Peyer's patch (tissue), 4 donors: ENCODE measurements around the gene CLCA1.

ENCODE experiments used
- CTCF ChIP-seq, 6 experiments: fragments of 450-650 bp in 4 of 6; fragments of 200-600 bp in 2 of 6; sonication (generic) in 1 of 6; IDR thresholded peaks; one replicate each; pipeline ENCODE4 v1.5.1; 2017 to 2019; ENCODE audit warnings: antibody characterized with exemption in 6 of 6, mild to moderate bottlenecking in 3 of 6, moderate library complexity in 1 of 6
- POLR2A ChIP-seq, 2 donors: fragments of 450-650 bp; IDR thresholded peaks; one replicate each; pipeline ENCODE4 v1.5.1; 2017; ENCODE audit warnings: antibody characterized with exemption in 2 of 2, mild to moderate bottlenecking in 2 of 2, moderate library complexity in 2 of 2

- TF ChIP-seq CTCF (IDR thresholded peaks at IDR 0.05) = no peak
- no peak for TF ChIP-seq POLR2A (IDR thresholded peaks at IDR 0.05)
These were observed 2.6 kb downstream of the CLCA1 start for GRCh38 chr1:86471291-86471690.
